Endodermal cell (in vitro differentiated cells): ENCODE measurements around the gene NDST1. TPM values are rescaled to one million over a fixed set of nuclear protein-coding genes. Genes with fewer than 3 reads are reported as not detected.

Source experiments
- DNase-seq: peaks from one replicate; pipeline ENCODE4 v3.0.0-alpha.2; 2017
- H3K27ac ChIP-seq: 2 replicates; pipeline ENCODE4 v1.5.1; 2013; ENCODE audit warnings: mild to moderate bottlenecking, low read depth, low read length, moderate library complexity
- H3K27me3 ChIP-seq: 2 replicates; pipeline ENCODE4 v1.6.1; 2013; ENCODE audit warnings: mild to moderate bottlenecking, low read length, moderate library complexity; ENCODE audit not compliant: insufficient read depth, control insufficient read depth, poor library complexity, severe bottlenecking
- H3K36me3 ChIP-seq: 2 replicates; pipeline ENCODE4 v1.7.0; 2013; ENCODE audit warnings: mild to moderate bottlenecking, low read length, moderate library complexity; ENCODE audit not compliant: control insufficient read depth, insufficient read depth
- H3K4me1 ChIP-seq: one replicate; pipeline ENCODE4 v1.7.0; 2013; ENCODE audit warnings: low read length; ENCODE audit not compliant: control insufficient read depth, insufficient read depth
- H3K4me3 ChIP-seq: 2 replicates; pipeline ENCODE4 v1.5.1; 2013; ENCODE audit warnings: mild to moderate bottlenecking, low read length, moderate library complexity
- H3K9ac ChIP-seq: 2 replicates; pipeline ENCODE4 v1.6.1; 2013; ENCODE audit warnings: mild to moderate bottlenecking, low read length, moderate library complexity; ENCODE audit not compliant: poor library complexity, severe bottlenecking; ENCODE audit errors: extremely low read depth
- H3K9me3 ChIP-seq: 2 replicates; pipeline ENCODE4 v1.6.1; 2013; ENCODE audit warnings: mild to moderate bottlenecking, low read length, moderate library complexity; ENCODE audit not compliant: control insufficient read depth
- H3K27ac Mint-ChIP-seq: 2 replicates; pipeline ENCODE4 v1.8.0; 2020; ENCODE audit warnings: mixed read lengths
- H3K27me3 Mint-ChIP-seq: 2 replicates; pipeline ENCODE4 v1.8.0; 2021; ENCODE audit warnings: mild to moderate bottlenecking, mixed read lengths; ENCODE audit not compliant: insufficient read depth
- H3K36me3 Mint-ChIP-seq: 2 replicates; pipeline ENCODE4 v1.8.0; 2020; ENCODE audit warnings: low read depth, mixed read lengths
- H3K4me1 Mint-ChIP-seq: 2 replicates; pipeline ENCODE4 v1.8.0; 2020; ENCODE audit warnings: mixed read lengths
- H3K4me3 Mint-ChIP-seq: 2 replicates; pipeline ENCODE4 v1.8.0; 2020; ENCODE audit warnings: mild to moderate bottlenecking, moderate library complexity, mixed read lengths
- H3K9me3 Mint-ChIP-seq: 2 replicates; pipeline ENCODE4 v1.8.0; 2020; ENCODE audit warnings: mild to moderate bottlenecking, mixed read lengths
- CTCF ChIP-seq: fragments of 200-600 bp; sonication (generic); conservative IDR thresholded peaks from 2 replicates; pipeline ENCODE4 v1.5.0; 2021; ENCODE audit warnings: antibody characterized with exemption, mild to moderate bottlenecking
- WGBS, 2 experiments: methylation state at CpG; one replicate each; pipeline versions ENCODE4 v1.1.5 to v1.1.7; 2013; ENCODE audit warnings: missing lambda C conversion rate in 2 of 2, mixed read lengths in 1 of 2; ENCODE audit not compliant: insufficient coverage in 1 of 2, insufficient read length in 1 of 2; 5-methylcytosine and 5-hydroxymethylcytosine counted together
- total RNA-seq, 2 donors: library from RNA; stranded (reverse); fragmentation: NEBNext Ultra II Directional in 1 of 2; extraction: Animal tissue kit (Norgen Biotek cat#: 25700) in 1 of 2; gene quantifications; 2 replicates in 1 of 2; 3 replicates in 1 of 2; pipeline ENCODE4 v1.2.1, GENCODE V29; 2021

Gene NDST1
- total RNA-seq, 2 donors from 2014 or later: 53.3 to 71.7 TPM

- no peaks in the 10 kb centered on the region for H3K27me3 ChIP-seq
- no peaks in the 10 kb centered on the region for H3K27me3 Mint-ChIP-seq
- peak overlapping the region; percentile 79 for H3K27ac Mint-ChIP-seq
- H3K9me3 Mint-ChIP-seq: no peaks in the 10 kb centered on the region
- H3K36me3 Mint-ChIP-seq: peaks cover 11% of the 10 kb centered on the region
- peaks cover 6% of the 10 kb centered on the region for H3K36me3 ChIP-seq
- WGBS, 2 experiments: 85% methylated on average over 2 of the region's 2 CpGs; no CpG with 5 or more reads in 1 of the 2 experiments
- DNase-seq: no peak
- H3K4me3 Mint-ChIP-seq: no peak overlapping the region
- no peak overlapping the region for H3K27ac ChIP-seq
- H3K4me1 Mint-ChIP-seq: peaks cover 54% of the 10 kb centered on the region
- H3K9me3 ChIP-seq: no peaks in the 10 kb centered on the region
- H3K4me3 ChIP-seq: no peak overlapping the region
- peaks cover 14% of the 10 kb centered on the region for H3K4me1 ChIP-seq
- no peak overlapping the region for H3K9ac ChIP-seq
- TF ChIP-seq CTCF: no peak
These were observed 17.6 kb upstream of the NDST1 start for GRCh38 chr5:150490296-150490669.

GRCh38 chr5:150490754-150491153 is 17.2 kb upstream of the NDST1 start:
- no peak overlapping the region for H3K27ac ChIP-seq
- no peak overlapping the region for H3K4me3 ChIP-seq
- Mint-ChIP-seq H3K27ac (peak overlapping the region; percentile 79), H3K4me1 (peaks cover 54% of the 10 kb centered on the region), H3K27me3 (no peaks in the 10 kb centered on the region), H3K4me3 (no peak overlapping the region), H3K9me3 (no peaks in the 10 kb centered on the region), H3K36me3 (peaks cover 13% of the 10 kb centered on the region)
- peaks cover 9% of the 10 kb centered on the region for H3K36me3 ChIP-seq
- no peaks in the 10 kb centered on the region for H3K27me3 ChIP-seq
- WGBS, 2 experiments: 100% methylated on average over 1 of the region's 1 CpG; no CpG with 5 or more reads in 1 of the 2 experiments
- TF ChIP-seq CTCF: no peak
- no peak for DNase-seq
- H3K9ac ChIP-seq: no peak overlapping the region
- H3K4me1 ChIP-seq: peaks cover 14% of the 10 kb centered on the region
- no peaks in the 10 kb centered on the region for H3K9me3 ChIP-seq

GRCh38 chr5:150491876-150492275 is 16.1 kb upstream of the NDST1 start:
- Histone ChIP-seq H3K36me3 (peaks cover 18% of the 10 kb centered on the region), H3K4me3 (no peak overlapping the region), H3K4me1 (peaks cover 14% of the 10 kb centered on the region), H3K27ac (no peak overlapping the region), H3K27me3 (no peaks in the 10 kb centered on the region), H3K9me3 (no peaks in the 10 kb centered on the region), H3K9ac (no peak overlapping the region)
- DNase-seq: no peak
- Mint-ChIP-seq H3K27me3 (no peaks in the 10 kb centered on the region), H3K4me1 (peaks cover 54% of the 10 kb centered on the region), H3K27ac (peak overlapping the region; percentile 79), H3K9me3 (no peaks in the 10 kb centered on the region), H3K4me3 (no peak overlapping the region), H3K36me3 (peaks cover 15% of the 10 kb centered on the region)
- 86 to 100% methylated on average over 1 to 4 of the region's 4 CpGs for WGBS, 2 experiments
- no peak for TF ChIP-seq CTCF
